ENCODE measurements around the gene NIPAL3. TPM values are rescaled to one million over a fixed set of nuclear protein-coding genes. Genes with fewer than 3 reads are reported as not detected.

The NIPAL3 gene
- total RNA-seq, 1 experiment from 2014 or later: 7.7 TPM

DNA sequence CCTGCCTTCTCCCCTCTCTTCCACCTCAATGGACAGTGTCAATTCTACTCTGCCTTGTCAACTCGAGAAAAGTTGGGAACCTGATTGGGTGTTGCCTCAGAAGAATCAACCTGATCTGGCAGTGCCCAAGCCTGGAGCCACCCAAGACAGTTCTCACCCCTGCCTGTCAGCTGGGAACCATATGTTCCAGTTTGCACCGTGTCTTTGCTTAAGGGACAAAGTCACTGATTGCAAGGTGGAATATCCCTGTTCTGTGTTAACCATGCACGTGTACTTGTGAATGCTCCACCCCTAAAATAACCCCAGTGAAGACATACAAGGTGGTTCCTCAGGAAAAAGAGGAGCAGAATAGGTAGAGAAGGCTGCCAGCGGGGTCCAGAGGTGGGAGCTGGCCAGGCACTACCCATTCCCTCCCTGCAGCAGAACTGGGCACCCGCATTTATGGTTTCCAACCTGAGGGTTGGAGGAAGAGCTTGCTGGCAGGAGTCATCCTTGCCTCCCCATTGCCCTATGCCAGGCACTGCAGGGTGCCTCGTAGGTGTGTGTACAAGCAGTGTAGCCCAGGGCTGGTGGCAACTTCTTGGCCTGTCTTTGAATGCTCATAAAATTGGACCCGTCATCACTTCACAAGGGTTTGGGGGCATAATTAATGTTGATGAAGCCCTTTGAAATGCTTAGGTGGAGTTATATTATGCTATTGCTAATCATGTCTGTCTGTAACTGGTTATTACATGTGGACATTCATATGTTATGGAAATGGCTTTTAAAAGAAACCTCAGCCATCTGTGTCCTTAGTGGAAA lies 11.3 kb downstream of the NIPAL3 start:
- Mint-ChIP-seq H3K4me1 (peaks cover 4 to 9% of the 10 kb centered on the region in 2 experiments), H3K9me3 (no peaks in the 10 kb centered on the region)

More for the DNA sequence above, 11.3 kb downstream of the NIPAL3 start:
- Histone ChIP-seq H3T11ph (ENCODE audit: low read length) (no peak overlapping the region), H3K14ac (ENCODE audit: insufficient read depth, low read length) (no peak overlapping the region), H2AFZ (ENCODE audit: low read length) (no peak overlapping the region), H4K20me1 (ENCODE audit: control insufficient read depth, insufficient read depth, insufficient read length) (no peaks in the 10 kb centered on the region), H3K23me2 (ENCODE audit: insufficient read length, low read depth, low read length, poor library complexity, severe bottlenecking) (peaks cover 2% of the 10 kb centered on the region), H2BK12ac (ENCODE audit: insufficient read length, low read depth, low read length) (no peak overlapping the region), H3K4ac (ENCODE audit: low read depth, low read length) (no peak overlapping the region), H3K9ac (ENCODE audit: extremely low read depth, insufficient read length, low read length) (no peak overlapping the region), H2BK120ac (ENCODE audit: low read depth, low read length, poor library complexity, severe bottlenecking) (no peak overlapping the region), H3K18ac (ENCODE audit: insufficient read length, low read depth, low read length) (no peak overlapping the region), H3K23ac (ENCODE audit: insufficient read length, low read depth, low read length) (no peak overlapping the region), H3K4me1 (ENCODE audit: insufficient read depth, low read length) (no peaks in the 10 kb centered on the region), H3K27me3 (ENCODE audit: insufficient read depth, low read length) (no peaks in the 10 kb centered on the region), H3K79me2 (ENCODE audit: insufficient read depth, low read length) (no peaks in the 10 kb centered on the region), H3K4me2 (ENCODE audit: insufficient read depth, insufficient read length, low read length) (no peak overlapping the region), H2BK5ac (ENCODE audit: insufficient read length, low read length) (no peak overlapping the region), H3K9me3 (ENCODE audit: control insufficient read depth, low read depth, low read length) (no peaks in the 10 kb centered on the region), H3K27ac (ENCODE audit: insufficient read length, low read depth, low read length) (no peak overlapping the region), H3K56ac (ENCODE audit: insufficient read length, low read depth, low read length) (no peak overlapping the region), H3K79me1 (ENCODE audit: insufficient read depth, low read depth, low read length, poor library complexity, severe bottlenecking) (no peaks in the 10 kb centered on the region), H4K5ac (ENCODE audit: insufficient read length, low read depth, low read length) (no peak overlapping the region), H4K91ac (ENCODE audit: insufficient read length, low read depth, low read length) (no peak overlapping the region), H2BK20ac (ENCODE audit: low read depth, low read length, poor library complexity, severe bottlenecking) (no peak overlapping the region), H4K8ac (replicated peaks; ENCODE audit: insufficient read length, low read depth, low read length) (no peak overlapping the region), H2AK5ac (ENCODE audit: insufficient read length, low read length) (no peak overlapping the region), H2BK15ac (ENCODE audit: low read depth, low read length) (no peak overlapping the region)
- Mint-ChIP-seq H3K4me3 (no peak overlapping the region), H3K27me3 (ENCODE audit: low read depth) (no peaks in the 10 kb centered on the region), H3K27ac (no peak overlapping the region), H3K36me3 (ENCODE audit: insufficient read depth in 1 of 3, low read depth in 3 of 3) (peaks cover 0 to 3% (median 0%) of the 10 kb centered on the region in 3 experiments; a peak in 1 of 7 replicates)
- TF ChIP-seq, protein P1, sequence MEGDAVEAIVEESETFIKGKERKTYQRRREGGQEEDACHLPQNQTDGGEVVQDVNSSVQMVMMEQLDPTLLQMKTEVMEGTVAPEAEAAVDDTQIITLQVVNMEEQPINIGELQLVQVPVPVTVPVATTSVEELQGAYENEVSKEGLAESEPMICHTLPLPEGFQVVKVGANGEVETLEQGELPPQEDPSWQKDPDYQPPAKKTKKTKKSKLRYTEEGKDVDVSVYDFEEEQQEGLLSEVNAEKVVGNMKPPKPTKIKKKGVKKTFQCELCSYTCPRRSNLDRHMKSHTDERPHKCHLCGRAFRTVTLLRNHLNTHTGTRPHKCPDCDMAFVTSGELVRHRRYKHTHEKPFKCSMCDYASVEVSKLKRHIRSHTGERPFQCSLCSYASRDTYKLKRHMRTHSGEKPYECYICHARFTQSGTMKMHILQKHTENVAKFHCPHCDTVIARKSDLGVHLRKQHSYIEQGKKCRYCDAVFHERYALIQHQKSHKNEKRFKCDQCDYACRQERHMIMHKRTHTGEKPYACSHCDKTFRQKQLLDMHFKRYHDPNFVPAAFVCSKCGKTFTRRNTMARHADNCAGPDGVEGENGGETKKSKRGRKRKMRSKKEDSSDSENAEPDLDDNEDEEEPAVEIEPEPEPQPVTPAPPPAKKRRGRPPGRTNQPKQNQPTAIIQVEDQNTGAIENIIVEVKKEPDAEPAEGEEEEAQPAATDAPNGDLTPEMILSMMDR (conservative IDR thresholded peaks at IDR 0.05): no peak
- no peak for DNase-seq
- no CpG with 5 or more reads among the region's 7 CpGs for WGBS (ENCODE audit: extremely low coverage, insufficient read length, low lambda C conversion rate)

Measured in H9 (cell line).